Activated CD4-positive, alpha-beta T cell treated with anti-CD3 and anti-CD28 coated beads, Interleukin-2, amount 10 ng/mL, durations not matched to agents 7 days and 5 days (primary cell): ENCODE measurements around the gene DAPP1. TPM values are rescaled to one million over a fixed set of nuclear protein-coding genes. Genes with fewer than 3 reads are reported as not detected.

Experiments
- CTCF ChIA-PET: fragments of 350-600 bp; sonication (Branson Sonifier 250); formaldehyde crosslinking; loops from one replicate; lab custom pipeline; 2021; ENCODE audit warnings: antibody characterized with exemption; lab: Charles Lee
- POLR2A ChIA-PET: fragments of 350-600 bp; sonication (Branson Sonifier 250); formaldehyde crosslinking; loops from one replicate; lab custom pipeline; 2021; ENCODE audit warnings: antibody characterized with exemption; lab: Charles Lee
- DNase-seq: peaks from one replicate; pipeline ENCODE4 v3.0.0-alpha.2; 2020
- H3K27ac Mint-ChIP-seq: one replicate; pipeline ENCODE4 v1.8.0; 2021; ENCODE audit warnings: mild to moderate bottlenecking, moderate library complexity, mixed read lengths
- H3K27me3 Mint-ChIP-seq: one replicate; pipeline ENCODE4 v1.8.0; 2021; ENCODE audit warnings: mixed read lengths
- H3K36me3 Mint-ChIP-seq: one replicate; pipeline ENCODE4 v1.8.0; 2021; ENCODE audit warnings: low read depth, mixed read lengths
- H3K4me1 Mint-ChIP-seq: one replicate; pipeline ENCODE4 v1.8.0; 2021; ENCODE audit warnings: mixed read lengths
- H3K4me3 Mint-ChIP-seq: one replicate; pipeline ENCODE4 v1.8.0; 2021; ENCODE audit warnings: mild to moderate bottlenecking, moderate library complexity, mixed read lengths
- H3K9me3 Mint-ChIP-seq: one replicate; pipeline ENCODE4 v1.8.0; 2021; ENCODE audit warnings: mixed read lengths
- total RNA-seq, 2 experiments: library from RNA; stranded (reverse); gene quantifications; one replicate each; pipeline ENCODE4 v1.2.3, GENCODE V29; 2021

Gene DAPP1
- total RNA-seq, 2 experiments from 2014 or later = 39.5 TPM

- ChIA-PET POLR2A (no interaction called here), CTCF (interaction anchor here (0.6 to 1.9 kb wide), 12 partner anchors 8 to 246 kb away, joined by 3 to 8 read pairs (median 3); partner anchors contain the start of genes DAPP1 and TRMT10A)
- no peak overlapping the region for H3K4me3 Mint-ChIP-seq
- H3K27ac Mint-ChIP-seq = no peak overlapping the region
- DNase-seq = no peak
- peaks cover 19% of the 10 kb centered on the region for H3K4me1 Mint-ChIP-seq
- H3K36me3 Mint-ChIP-seq = no peaks in the 10 kb centered on the region
- H3K27me3 Mint-ChIP-seq = peaks cover 3% of the 10 kb centered on the region
- no peaks in the 10 kb centered on the region for H3K9me3 Mint-ChIP-seq
These were observed 7.3 kb upstream of the DAPP1 start for GRCh38 chr4:99809326-99809725.

DNA sequence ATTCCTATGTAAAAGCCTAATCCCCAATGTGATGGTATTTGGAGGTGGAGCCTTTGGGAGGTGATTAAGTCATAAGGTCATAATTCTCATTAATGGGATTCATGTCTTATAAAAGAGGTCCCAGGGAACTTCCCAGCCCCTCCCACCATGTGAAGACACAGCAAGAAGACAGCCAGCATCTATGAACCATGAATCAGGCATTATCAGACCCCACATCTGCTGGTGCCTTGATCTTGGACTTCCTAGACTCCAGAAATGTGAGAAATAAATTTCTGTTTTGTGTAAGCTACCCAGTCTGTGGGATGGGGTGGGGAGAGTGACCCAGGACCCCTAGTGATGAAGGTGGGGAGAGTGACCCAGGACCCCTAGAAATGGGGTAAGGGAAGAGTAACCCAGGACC, 6.1 kb upstream of the DAPP1 start:
- CTCF ChIA-PET = interaction anchor here (1.6 to 2.5 kb wide), 7 partner anchors 17 to 350 kb away, joined by 3 to 15 read pairs (median 6); partner anchors contain the start of genes LAMTOR3 and TRMT10A
- DNase-seq = no peak
- POLR2A ChIA-PET = interaction anchor here (0.6 kb wide), 1 partner anchor 28 kb away, joined by 7 read pairs; no protein-coding TSS in a partner anchor
- H3K4me3 Mint-ChIP-seq = no peak overlapping the region
- H3K27ac Mint-ChIP-seq = no peak overlapping the region
- peaks cover 27% of the 10 kb centered on the region for H3K4me1 Mint-ChIP-seq
- no peaks in the 10 kb centered on the region for H3K9me3 Mint-ChIP-seq
- H3K27me3 Mint-ChIP-seq = peaks cover 3% of the 10 kb centered on the region
- no peaks in the 10 kb centered on the region for H3K36me3 Mint-ChIP-seq

DNA sequence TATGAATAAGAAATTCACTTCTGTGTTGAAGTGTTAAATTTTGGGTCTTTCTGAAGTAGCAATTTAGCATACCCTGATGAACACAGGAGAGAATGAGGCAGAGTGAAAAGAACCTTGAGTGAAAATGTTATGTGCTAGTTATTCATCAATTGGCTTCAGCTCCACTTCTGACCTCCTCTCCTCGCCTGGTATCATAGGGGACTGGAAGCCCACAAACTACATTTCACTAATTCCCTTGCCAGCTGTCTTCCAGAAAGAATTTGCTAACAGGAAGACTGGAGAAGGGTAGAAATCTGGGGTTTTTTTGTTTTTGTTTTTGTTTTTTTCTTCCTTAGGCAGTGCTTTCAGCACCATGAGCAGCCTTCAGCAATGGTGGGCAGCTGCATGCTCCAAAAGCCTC, 5.5 kb upstream of the DAPP1 start:
- POLR2A ChIA-PET = interaction anchor here (0.6 kb wide), 2 partner anchors 27 to 45 kb away, joined by 5 to 7 read pairs; no protein-coding TSS in a partner anchor
- CTCF ChIA-PET = interaction anchor here (0.8 to 2.5 kb wide), 16 partner anchors 9 to 350 kb away, joined by 3 to 15 read pairs (median 6); partner anchors contain the start of genes DNAJB14, LAMTOR3 and TRMT10A
- H3K27me3 Mint-ChIP-seq = peaks cover 3% of the 10 kb centered on the region
- no peak overlapping the region for H3K4me3 Mint-ChIP-seq
- H3K36me3 Mint-ChIP-seq = no peaks in the 10 kb centered on the region
- H3K9me3 Mint-ChIP-seq = no peaks in the 10 kb centered on the region
- DNase-seq = no peak
- peaks cover 33% of the 10 kb centered on the region for H3K4me1 Mint-ChIP-seq
- H3K27ac Mint-ChIP-seq = no peak overlapping the region

GRCh38 chr4:99811850-99812249, 4.8 kb upstream of the DAPP1 start:
- H3K4me1 Mint-ChIP-seq = peaks cover 38% of the 10 kb centered on the region
- no peak overlapping the region for H3K4me3 Mint-ChIP-seq
- H3K27ac Mint-ChIP-seq = no peak overlapping the region
- no peaks in the 10 kb centered on the region for H3K9me3 Mint-ChIP-seq
- H3K27me3 Mint-ChIP-seq = peaks cover 3% of the 10 kb centered on the region
- ChIA-PET CTCF (interaction anchor here (0.7 to 2.5 kb wide), 21 partner anchors 9 to 351 kb away, joined by 3 to 15 read pairs (median 4); partner anchors contain the start of genes DNAJB14, LAMTOR3 and TRMT10A), POLR2A (interaction anchor here (0.6 kb wide), 1 partner anchor 44 kb away, joined by 5 read pairs; no protein-coding TSS in a partner anchor)
- peak; percentile 76 for DNase-seq
- H3K36me3 Mint-ChIP-seq = no peaks in the 10 kb centered on the region

GRCh38 chr4:99815597-99816011, 1.0 kb upstream of the DAPP1 start:
- peak overlapping the region; percentile 7 for H3K4me3 Mint-ChIP-seq
- no peaks in the 10 kb centered on the region for H3K27me3 Mint-ChIP-seq
- no peak for DNase-seq
- CTCF ChIA-PET = no interaction called here
- H3K4me1 Mint-ChIP-seq = peaks cover 53% of the 10 kb centered on the region
- no peaks in the 10 kb centered on the region for H3K9me3 Mint-ChIP-seq
- peaks cover 18% of the 10 kb centered on the region for H3K36me3 Mint-ChIP-seq
- POLR2A ChIA-PET = no interaction called here
- H3K27ac Mint-ChIP-seq = peak overlapping the region; percentile 94

DNA sequence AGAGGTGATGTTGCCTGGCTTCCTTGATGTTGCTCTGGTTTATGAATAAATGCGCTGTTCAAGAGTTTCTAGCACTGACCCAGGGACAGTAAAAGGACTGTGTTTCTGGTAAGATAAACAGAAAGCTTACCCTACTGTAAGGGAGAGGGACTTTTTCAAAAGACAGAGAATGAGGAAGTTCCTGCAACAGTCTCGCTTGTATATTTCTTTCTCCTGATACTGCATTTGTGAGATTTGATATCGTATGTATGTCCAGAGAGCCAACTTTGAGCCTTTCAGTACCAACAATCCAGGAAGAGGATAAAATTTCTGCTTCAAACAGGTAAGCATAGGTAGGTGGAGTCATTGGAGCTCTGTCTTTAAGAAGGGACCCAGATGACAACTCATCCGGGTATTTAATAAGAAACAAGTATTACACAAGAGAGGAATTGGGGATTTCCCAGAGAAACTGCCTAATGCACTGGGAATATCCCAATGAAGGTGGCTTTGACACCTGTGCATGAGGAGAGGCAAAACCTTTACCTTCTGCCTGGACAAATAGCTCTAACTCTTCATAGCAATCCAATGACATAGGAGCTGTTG, 773 bp downstream of the DAPP1 start:
- ChIA-PET POLR2A (interaction anchor here (2.3 kb wide), 1 partner anchor 131 kb away, joined by 8 read pairs; no protein-coding TSS in a partner anchor), CTCF (interaction anchor here (1.0 to 2.0 kb wide), 8 partner anchors 9 to 254 kb away, joined by 3 to 5 read pairs (median 4); partner anchors contain the start of gene TRMT10A)
- Mint-ChIP-seq H3K27me3 (no peaks in the 10 kb centered on the region), H3K4me1 (peaks cover 62% of the 10 kb centered on the region), H3K36me3 (peaks cover 33% of the 10 kb centered on the region), H3K4me3 (peak overlapping the region; percentile 83), H3K27ac (peak overlapping the region; percentile 94), H3K9me3 (peaks cover 3% of the 10 kb centered on the region)
- no peak for DNase-seq

- H3K9me3 Mint-ChIP-seq = peaks cover 3% of the 10 kb centered on the region
- peaks cover 69% of the 10 kb centered on the region for H3K4me1 Mint-ChIP-seq
- no peak overlapping the region for H3K27ac Mint-ChIP-seq
- DNase-seq = no peak
- H3K36me3 Mint-ChIP-seq = peaks cover 40% of the 10 kb centered on the region
- POLR2A ChIA-PET = no interaction called here
- CTCF ChIA-PET = interaction anchor here (1.7 kb wide), 1 partner anchor 32 kb away, joined by 5 read pairs; no protein-coding TSS in a partner anchor
- peak overlapping the region; percentile 83 for H3K4me3 Mint-ChIP-seq
- H3K27me3 Mint-ChIP-seq = no peaks in the 10 kb centered on the region
These were observed 2.0 kb downstream of the DAPP1 start for GRCh38 chr4:99818661-99819060.

- Mint-ChIP-seq H3K4me1 (peaks cover 77% of the 10 kb centered on the region), H3K4me3 (no peak overlapping the region), H3K27ac (no peak overlapping the region), H3K27me3 (no peaks in the 10 kb centered on the region), H3K9me3 (peaks cover 3% of the 10 kb centered on the region), H3K36me3 (peaks cover 64% of the 10 kb centered on the region)
- CTCF ChIA-PET = interaction anchor here (1.2 kb wide), 1 partner anchor 24 kb away, joined by 4 read pairs; no protein-coding TSS in a partner anchor
- DNase-seq = no peak
- POLR2A ChIA-PET = interaction anchor here (0.6 kb wide), 1 partner anchor 782 kb away, joined by 5 read pairs; no protein-coding TSS in a partner anchor
These were observed 5.4 kb downstream of the DAPP1 start for GRCh38 chr4:99821918-99822503.

- Mint-ChIP-seq H3K9me3 (peaks cover 3% of the 10 kb centered on the region), H3K36me3 (peaks cover 62% of the 10 kb centered on the region), H3K27me3 (no peaks in the 10 kb centered on the region), H3K4me1 (peaks cover 78% of the 10 kb centered on the region), H3K27ac (no peak overlapping the region), H3K4me3 (no peak overlapping the region)
- CTCF ChIA-PET = interaction anchor here (1.2 kb wide), 1 partner anchor 23 kb away, joined by 4 read pairs; no protein-coding TSS in a partner anchor
- POLR2A ChIA-PET = interaction anchor here (0.6 kb wide), 1 partner anchor 29 kb away, joined by 3 read pairs; no protein-coding TSS in a partner anchor
- DNase-seq = no peak
These were observed 6.1 kb downstream of the DAPP1 start for GRCh38 chr4:99822734-99823133.

GRCh38 chr4:99824070-99824599, 7.5 kb downstream of the DAPP1 start:
- Mint-ChIP-seq H3K4me3 (no peak overlapping the region), H3K9me3 (peaks cover 3% of the 10 kb centered on the region), H3K36me3 (peaks cover 54% of the 10 kb centered on the region), H3K27ac (no peak overlapping the region), H3K27me3 (no peaks in the 10 kb centered on the region), H3K4me1 (peaks cover 72% of the 10 kb centered on the region)
- DNase-seq = no peak
- ChIA-PET CTCF (interaction anchor here (0.6 to 1.7 kb wide), 4 partner anchors 23 to 125 kb away, joined by 3 to 5 read pairs (median 3); no protein-coding TSS in a partner anchor), POLR2A (no interaction called here)

DNA sequence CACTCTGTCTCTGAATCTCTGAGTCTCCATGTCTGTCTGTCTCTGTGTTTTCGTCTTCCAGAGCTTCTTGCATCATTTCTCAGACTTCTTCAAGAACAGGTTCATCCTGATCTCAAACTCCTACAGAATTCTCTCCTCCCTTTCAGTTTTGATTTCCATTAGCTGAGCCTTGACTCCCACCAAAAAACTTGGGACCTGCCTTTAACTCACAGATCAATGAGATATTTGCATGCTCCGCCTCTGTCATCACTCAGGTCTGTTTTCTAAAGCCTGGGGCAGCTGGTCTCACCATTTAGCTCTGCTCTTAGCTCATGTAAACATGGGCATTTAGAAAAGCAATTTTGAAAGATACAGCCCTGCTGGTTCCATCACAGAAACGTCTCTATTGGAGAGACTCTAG, 8.6 kb downstream of the DAPP1 start:
- H3K4me3 Mint-ChIP-seq = no peak overlapping the region

DNA sequence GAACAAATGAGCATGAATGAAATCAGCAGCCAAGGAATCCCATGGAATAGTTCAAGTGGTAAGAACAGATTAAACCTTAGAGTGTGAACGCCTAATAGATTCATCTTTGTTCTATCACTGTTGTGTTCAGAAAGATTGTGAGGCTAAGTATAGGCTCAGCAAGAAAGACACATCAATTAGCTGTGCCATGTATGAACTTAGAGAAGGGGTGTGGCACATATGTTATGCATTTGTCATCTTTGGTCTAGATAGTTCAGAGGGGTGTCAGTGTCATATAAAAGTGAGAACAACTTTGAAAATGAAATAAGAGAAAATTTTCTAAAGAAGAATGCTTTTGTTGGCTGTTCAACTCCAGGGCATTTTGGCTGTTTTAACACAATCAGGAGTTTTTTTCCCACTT, 9.4 kb downstream of the DAPP1 start:
- CTCF ChIA-PET = no interaction called here

More for the DNA sequence above, 8.6 kb downstream of the DAPP1 start:
- no peaks in the 10 kb centered on the region for H3K27me3 Mint-ChIP-seq
- CTCF ChIA-PET = interaction anchor here (1.1 to 1.7 kb wide), 2 partner anchors 12 to 22 kb away, joined by 3 to 5 read pairs; no protein-coding TSS in a partner anchor
- H3K4me1 Mint-ChIP-seq = peaks cover 65% of the 10 kb centered on the region
- H3K36me3 Mint-ChIP-seq = peaks cover 47% of the 10 kb centered on the region
- POLR2A ChIA-PET = no interaction called here
- peak overlapping the region; percentile 38 for H3K27ac Mint-ChIP-seq
- DNase-seq = no peak
- peaks cover 3% of the 10 kb centered on the region for H3K9me3 Mint-ChIP-seq

More for the DNA sequence above, 9.4 kb downstream of the DAPP1 start:
- POLR2A ChIA-PET = no interaction called here
- H3K36me3 Mint-ChIP-seq = peaks cover 49% of the 10 kb centered on the region
- H3K4me1 Mint-ChIP-seq = peaks cover 65% of the 10 kb centered on the region
- no peak overlapping the region for H3K27ac Mint-ChIP-seq
- no peak overlapping the region for H3K4me3 Mint-ChIP-seq
- no peak for DNase-seq
- peaks cover 3% of the 10 kb centered on the region for H3K9me3 Mint-ChIP-seq
- no peaks in the 10 kb centered on the region for H3K27me3 Mint-ChIP-seq
